OCI-LY7 (cell line): ENCODE results near the gene NT5C3A. TPM values are rescaled to one million over a fixed set of nuclear protein-coding genes. Genes with fewer than 3 reads are reported as not detected.
A peak's percentile ranks its signal among the peaks of the same experiment; 100 is the strongest.

Source experiments
- BruUV-seq: library from RNA; stranded (reverse); fragments of 400-500 nt; replicated peaks from 2 replicates; lab custom pipeline; 2021; lab: Mats Ljungman, UMichigan
- CTCF ChIA-PET: fragments of 300-600 bp; sonication (Branson Sonifier 250); formaldehyde crosslinking; loops from one replicate; lab custom pipeline; 2022; ENCODE audit warnings: antibody characterized with exemption; ENCODE audit not compliant: unreplicated experiment; lab: Charles Lee
- POLR2A ChIA-PET: fragments of 300-600 bp; sonication (Branson Sonifier 250); formaldehyde crosslinking; loops from one replicate; lab custom pipeline; 2022; ENCODE audit warnings: antibody characterized with exemption; lab: Charles Lee
- DNase-seq: peaks from one replicate; pipeline ENCODE4 v3.0.0-alpha.2; 2015; ENCODE audit warnings: low spot score
- H2AFZ ChIP-seq: fragments of 200-600 bp; sonication (generic), shearing (Covaris generic); 2 replicates; pipeline ENCODE4 v1.6.1; 2014; ENCODE audit warnings: mild to moderate bottlenecking, antibody characterized with exemption, low read length, moderate library complexity
- H3K27ac ChIP-seq: fragments of 200-600 bp; sonication (generic); 2 replicates; pipeline ENCODE4 v1.5.1; 2014; ENCODE audit warnings: mixed run types, low read depth, mild to moderate bottlenecking, moderate library complexity, low read length, inconsistent platforms; ENCODE audit not compliant: poor library complexity, severe bottlenecking
- H3K36me3 ChIP-seq: fragments of 200-600 bp; sonication (generic); 2 replicates; pipeline ENCODE4 v1.6.1; 2014; ENCODE audit warnings: mild to moderate bottlenecking, antibody characterized with exemption, low read length, moderate library complexity, mixed read lengths; ENCODE audit not compliant: insufficient read depth
- H3K4me1 ChIP-seq: fragments of 200-600 bp; sonication (generic); 2 replicates; pipeline ENCODE4 v1.5.1; 2014; ENCODE audit warnings: mild to moderate bottlenecking, low read length; ENCODE audit not compliant: insufficient read depth, poor library complexity, severe bottlenecking
- H3K4me2 ChIP-seq: fragments of 200-600 bp; sonication (generic); 2 replicates; pipeline ENCODE4 v1.6.1; 2014; ENCODE audit warnings: mild to moderate bottlenecking, low read length
- H3K4me3 ChIP-seq: fragments of 200-600 bp; sonication (generic); 2 replicates; pipeline ENCODE4 v1.5.1; 2014; ENCODE audit warnings: mild to moderate bottlenecking, low read depth, low read length; ENCODE audit not compliant: poor library complexity, severe bottlenecking
- H3K79me2 ChIP-seq: fragments of 200-600 bp; sonication (generic); 2 replicates; pipeline ENCODE4 v1.6.1; 2016; ENCODE audit warnings: low read depth, mild to moderate bottlenecking, low read length, moderate library complexity, mixed read lengths; ENCODE audit not compliant: insufficient read depth
- H3K9me2 ChIP-seq: fragments of 200-600 bp; sonication (generic); 2 replicates; pipeline ENCODE4 v1.6.1; 2016; ENCODE audit warnings: mild to moderate bottlenecking, low read length, mixed read lengths; ENCODE audit not compliant: insufficient read depth
- H3K9me3 ChIP-seq: fragments of 200-600 bp; sonication (generic); 2 replicates; pipeline ENCODE4 v1.6.1; 2014; ENCODE audit warnings: mild to moderate bottlenecking, mixed run types, low read length, mixed read lengths
- H4K20me1 ChIP-seq: fragments of 200-600 bp; sonication (generic); 2 replicates; pipeline ENCODE4 v1.6.1; 2014; ENCODE audit warnings: mild to moderate bottlenecking, antibody characterized with exemption, low read length, moderate library complexity, mixed read lengths; ENCODE audit not compliant: insufficient read depth
- EZH2phosphoT487 ChIP-seq: fragments of 200-600 bp; sonication (generic); IDR thresholded peaks from 2 replicates; pipeline ENCODE4 v1.6.1; 2018; ENCODE audit warnings: low read depth, borderline replicate concordance, mild to moderate bottlenecking, mixed run types, antibody characterized with exemption, low read length, moderate library complexity, mixed read lengths
- intact Hi-C: fragments of 100-400 bp; cut with micrococcal nuclease; formaldehyde crosslinking; loops from one replicate; pipeline ENCODE4 v1.10.0; 2022; ENCODE audit not compliant: unreplicated experiment
- total RNA-seq, 2 experiments: library from RNA; depleted of rRNA in 1 of 2; stranded (reverse); fragments of >200 nt in 1 of 2; shearing (Covaris generic) in 1 of 2; gene quantifications; 2 replicates each; pipeline ENCODE4 v1.2.3, GENCODE V29; 2014 to 2022
- TF ChIP-seq, protein P1 (sequence below): fragments of 200-600 bp; sonication (generic); conservative IDR thresholded peaks from 2 replicates; pipeline ENCODE4 v1.5.1; 2014; ENCODE audit warnings: mild to moderate bottlenecking, antibody characterized with exemption, low read length, moderate library complexity, mixed read lengths

The NT5C3A gene
- total RNA-seq, 2 experiments from 2014 or later = 37.1 to 62.4 TPM

DNA sequence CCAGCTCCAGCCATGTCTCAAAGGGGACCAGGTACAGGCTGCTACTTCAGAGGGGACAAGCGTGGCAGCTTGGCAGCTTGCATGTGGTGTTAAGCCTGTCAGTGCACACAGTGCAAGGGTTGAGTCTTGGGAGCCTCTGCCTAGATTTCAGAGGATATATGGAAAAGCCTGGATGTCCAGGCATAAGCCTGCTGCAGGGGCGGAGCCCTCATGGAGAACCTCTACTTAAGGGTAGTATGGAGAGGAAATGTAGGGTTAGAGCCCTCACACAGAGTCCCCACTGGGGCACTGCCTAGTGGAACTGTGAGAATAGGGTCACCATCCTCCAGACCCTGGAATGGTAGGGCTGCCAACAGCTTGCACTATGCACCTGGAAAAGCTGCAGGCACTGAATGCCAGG is 7.7 kb upstream of the NT5C3A start:
- no peak overlapping the region for H3K4me3 ChIP-seq
- ChIA-PET CTCF (no interaction called here), POLR2A (no interaction called here)
- DNase-seq = peak; percentile 13
- no peaks in the 10 kb centered on the region for H3K36me3 ChIP-seq
- H3K9me3 ChIP-seq = peaks cover 30% of the 10 kb centered on the region
- no peak overlapping the region for H3K4me2 ChIP-seq
- no peak overlapping the region for H2AFZ ChIP-seq
- no peaks in the 10 kb centered on the region for H4K20me1 ChIP-seq
- intact Hi-C loops = no loop called here
- TF ChIP-seq, protein P1, sequence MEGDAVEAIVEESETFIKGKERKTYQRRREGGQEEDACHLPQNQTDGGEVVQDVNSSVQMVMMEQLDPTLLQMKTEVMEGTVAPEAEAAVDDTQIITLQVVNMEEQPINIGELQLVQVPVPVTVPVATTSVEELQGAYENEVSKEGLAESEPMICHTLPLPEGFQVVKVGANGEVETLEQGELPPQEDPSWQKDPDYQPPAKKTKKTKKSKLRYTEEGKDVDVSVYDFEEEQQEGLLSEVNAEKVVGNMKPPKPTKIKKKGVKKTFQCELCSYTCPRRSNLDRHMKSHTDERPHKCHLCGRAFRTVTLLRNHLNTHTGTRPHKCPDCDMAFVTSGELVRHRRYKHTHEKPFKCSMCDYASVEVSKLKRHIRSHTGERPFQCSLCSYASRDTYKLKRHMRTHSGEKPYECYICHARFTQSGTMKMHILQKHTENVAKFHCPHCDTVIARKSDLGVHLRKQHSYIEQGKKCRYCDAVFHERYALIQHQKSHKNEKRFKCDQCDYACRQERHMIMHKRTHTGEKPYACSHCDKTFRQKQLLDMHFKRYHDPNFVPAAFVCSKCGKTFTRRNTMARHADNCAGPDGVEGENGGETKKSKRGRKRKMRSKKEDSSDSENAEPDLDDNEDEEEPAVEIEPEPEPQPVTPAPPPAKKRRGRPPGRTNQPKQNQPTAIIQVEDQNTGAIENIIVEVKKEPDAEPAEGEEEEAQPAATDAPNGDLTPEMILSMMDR = no peak
- no peak for TF ChIP-seq EZH2phosphoT487
- no peaks in the 10 kb centered on the region for H3K79me2 ChIP-seq
- H3K4me1 ChIP-seq = no peaks in the 10 kb centered on the region
- no TSS peak for BruUV-seq
- no peak overlapping the region for H3K27ac ChIP-seq
- no peaks in the 10 kb centered on the region for H3K9me2 ChIP-seq

DNA sequence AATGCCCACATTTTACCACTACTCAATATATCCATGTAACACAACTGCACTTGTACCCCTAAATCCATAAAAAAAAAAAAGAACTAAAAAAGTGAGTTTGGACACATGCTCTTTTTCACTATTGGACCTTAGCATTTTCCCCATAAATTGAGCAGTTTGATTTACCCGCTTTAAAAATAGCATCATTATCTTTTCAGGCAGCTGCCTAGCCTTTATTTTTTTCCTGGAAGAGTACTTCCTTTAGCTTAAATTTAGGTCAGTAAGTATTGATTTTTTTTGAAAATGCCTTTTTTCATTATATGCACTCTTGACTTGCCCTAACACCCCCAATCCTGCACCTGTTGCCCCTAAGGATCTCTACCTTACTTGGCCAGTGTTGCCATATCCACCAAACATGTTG is 5.3 kb upstream of the NT5C3A start:
- BruUV-seq = no TSS peak
- no peaks in the 10 kb centered on the region for H3K36me3 ChIP-seq
- peaks cover 30% of the 10 kb centered on the region for H3K9me3 ChIP-seq
- POLR2A ChIA-PET = interaction anchor here (0.6 to 1.2 kb wide), 3 partner anchors 10 to 40 kb away, joined by 3 to 5 read pairs (median 4); no protein-coding TSS in a partner anchor
- H3K4me3 ChIP-seq = no peak overlapping the region
- intact Hi-C loops = no loop called here
- TF ChIP-seq, protein P1 = no peak
- TF ChIP-seq EZH2phosphoT487 = no peak
- H2AFZ ChIP-seq = no peak overlapping the region
- no peaks in the 10 kb centered on the region for H4K20me1 ChIP-seq
- no peak overlapping the region for H3K4me2 ChIP-seq
- H3K4me1 ChIP-seq = peaks cover 9% of the 10 kb centered on the region
- CTCF ChIA-PET = no interaction called here
- 0 out of 2 replicates have a peak, but pooled peaks cover 4% of the 10 kb centered on the region for H3K79me2 ChIP-seq
- DNase-seq = no peak
- no peak overlapping the region for H3K27ac ChIP-seq
- H3K9me2 ChIP-seq = no peaks in the 10 kb centered on the region

DNA sequence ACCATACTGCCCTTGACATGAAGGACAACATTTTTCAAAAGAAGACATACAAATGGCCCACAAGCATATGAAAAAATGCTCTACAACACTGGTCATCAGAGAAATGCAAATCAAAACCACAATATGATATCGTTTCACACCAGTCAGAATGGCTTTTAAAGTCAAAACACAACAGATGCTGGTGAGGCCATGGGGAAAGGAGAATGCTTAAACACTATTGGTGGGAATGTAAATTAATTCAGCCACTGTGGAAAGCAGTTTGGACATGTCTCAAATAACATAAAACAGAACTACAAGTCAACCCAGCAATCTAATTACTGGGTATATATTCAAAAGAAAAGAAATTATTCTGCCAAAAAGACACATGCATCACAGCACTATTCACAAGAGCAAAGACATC is 4.2 kb upstream of the NT5C3A start:
- no peaks in the 10 kb centered on the region for H3K9me2 ChIP-seq
- peaks cover 30% of the 10 kb centered on the region for H3K9me3 ChIP-seq
- no peak for DNase-seq
- H3K27ac ChIP-seq = no peak overlapping the region
- ChIA-PET POLR2A (interaction anchor here (0.8 kb wide), 1 partner anchor 9 kb away, joined by 3 read pairs; no protein-coding TSS in a partner anchor), CTCF (no interaction called here)
- TF ChIP-seq EZH2phosphoT487 = no peak
- TF ChIP-seq, protein P1 = no peak
- no peaks in the 10 kb centered on the region for H3K36me3 ChIP-seq
- H3K79me2 ChIP-seq = peaks cover 10% of the 10 kb centered on the region
- no peak overlapping the region for H2AFZ ChIP-seq
- no peak overlapping the region for H3K4me2 ChIP-seq
- peaks cover under 1% of the 10 kb centered on the region; the same call in 1 of the 2 replicates for H4K20me1 ChIP-seq
- no TSS peak for BruUV-seq
- intact Hi-C loops = no loop called here
- no peak overlapping the region for H3K4me3 ChIP-seq
- H3K4me1 ChIP-seq = peaks cover 9% of the 10 kb centered on the region
